Adrenal gland (tissue), 5 donors: Measurements from ENCODE around the gene TUT4.

Experiments
- CTCF ChIP-seq, 6 experiments: fragments of 450-650 bp in 4 of 6; fragments of 200-600 bp in 2 of 6; sonication (generic) in 1 of 6; IDR thresholded peaks; 1 replicate in 5 of 6; 2 replicates in 1 of 6; pipeline versions ENCODE4 v1.5.1 to v1.8.0; 2016 to 2021; ENCODE audit warnings: antibody characterized with exemption in 6 of 6, mild to moderate bottlenecking in 2 of 6, moderate library complexity in 1 of 6
- POLR2A ChIP-seq, 2 donors: fragments of 450-650 bp; IDR thresholded peaks; one replicate each; pipeline ENCODE4 v1.6.1; 2017; ENCODE audit warnings: antibody characterized with exemption in 2 of 2, mild to moderate bottlenecking in 2 of 2, moderate library complexity in 1 of 2
- donor health status: DM: no; HTN: no; CAD: no.

- no peak for TF ChIP-seq CTCF (IDR thresholded peaks at IDR 0.05)
- TF ChIP-seq POLR2A (IDR thresholded peaks at IDR 0.05): no peak
Measured at GRCh38 chr1:52469108-52469507, 83.8 kb downstream of the TUT4 start.
